AG04449 (cell line): Measurements from ENCODE around the gene KRT24.

Experiments
- CTCF ChIA-PET: fragments of 350-600 bp; formaldehyde crosslinking; extraction: SDS; loops from one replicate; lab custom pipeline; 2021; ENCODE audit warnings: antibody characterized with exemption; lab: Yijun Ruan, JAX
- POLR2A ChIA-PET: fragments of 400-600, 350-600 bp; formaldehyde crosslinking; extraction: SDS; loops from one replicate; lab custom pipeline; 2020; ENCODE audit warnings: antibody characterized with exemption, inconsistent platforms; lab: Yijun Ruan, JAX
- DNase-seq: peaks from one replicate; pipeline ENCODE4 v3.0.0-alpha.2; 2010; ENCODE audit warnings: low read depth, low spot score
- H3K4me3 ChIP-seq: 2 replicates; pipeline ENCODE4 v1.5.1; 2011; ENCODE audit warnings: low read depth, mild to moderate bottlenecking, control low read depth, low read length
- CTCF ChIP-seq: IDR thresholded peaks from one replicate; pipeline ENCODE4 v1.5.1; 2011; ENCODE audit warnings: mild to moderate bottlenecking, moderate library complexity, low read length, control low read depth, inconsistent platforms; ENCODE audit not compliant: insufficient read depth; ENCODE audit errors: missing control alignments

Gene KRT24

GRCh38 chr17:40699853-40700252, 3.7 kb downstream of the KRT24 start:
- POLR2A ChIA-PET: no interaction called here
- H3K4me3 ChIP-seq: no peak overlapping the region
- no peak for DNase-seq
- CTCF ChIA-PET: no interaction called here
- no peak for TF ChIP-seq CTCF

- ChIA-PET CTCF (no interaction called here), POLR2A (no interaction called here)
- no peak for DNase-seq
- no peak overlapping the region for H3K4me3 ChIP-seq
- no peak for TF ChIP-seq CTCF
These were observed 4.2 kb downstream of the KRT24 start for GRCh38 chr17:40699371-40699770.

- no peak for DNase-seq
- ChIA-PET POLR2A (no interaction called here), CTCF (no interaction called here)
- no peak for TF ChIP-seq CTCF
- H3K4me3 ChIP-seq: no peak overlapping the region
These were observed 6.3 kb downstream of the KRT24 start for GRCh38 chr17:40697297-40697696.

GRCh38 chr17:40696651-40697072, 6.9 kb downstream of the KRT24 start:
- no peak for TF ChIP-seq CTCF
- CTCF ChIA-PET: interaction anchor here (1.5 kb wide), 1 partner anchor 137 kb away, joined by 3 read pairs; no protein-coding TSS in a partner anchor
- POLR2A ChIA-PET: no interaction called here
- no peak overlapping the region for H3K4me3 ChIP-seq
- DNase-seq: no peak

GRCh38 chr17:40695874-40696472, 7.6 kb downstream of the KRT24 start:
- H3K4me3 ChIP-seq: no peak overlapping the region
- CTCF ChIA-PET: interaction anchor here (1.5 kb wide), 1 partner anchor 136 kb away, joined by 3 read pairs; no protein-coding TSS in a partner anchor
- POLR2A ChIA-PET: no interaction called here

GRCh38 chr17:40694584-40694983, 9.0 kb downstream of the KRT24 start:
- POLR2A ChIA-PET: no interaction called here
- no peak overlapping the region for H3K4me3 ChIP-seq
- CTCF ChIA-PET: interaction anchor here (1.2 kb wide), 1 partner anchor 14 kb away, joined by 3 read pairs; no protein-coding TSS in a partner anchor
- TF ChIP-seq CTCF: no peak
- DNase-seq: no peak

More at GRCh38 chr17:40695874-40696472, 7.6 kb downstream of the KRT24 start:
- no peak for TF ChIP-seq CTCF
- no peak for DNase-seq
